GM12875 (cell line): ENCODE results near the gene GBE1.

Source experiments
- H3K4me3 ChIP-seq: one replicate; pipeline ENCODE4 v1.5.1; 2011; ENCODE audit warnings: low read depth, low read length, control low read depth
- CTCF ChIP-seq: IDR thresholded peaks from 2 replicates; pipeline ENCODE4 v1.5.1; 2011; ENCODE audit warnings: low read depth, mild to moderate bottlenecking, control low read depth, inconsistent platforms, low read length, moderate library complexity, borderline replicate concordance; ENCODE audit not compliant: insufficient read depth

Gene GBE1

GRCh38 chr3:81451140-81451539, 310.3 kb downstream of the GBE1 start:
- H3K4me3 ChIP-seq: no peak overlapping the region
- no peak for TF ChIP-seq CTCF

GRCh38 chr3:81446806-81447205, 314.6 kb downstream of the GBE1 start:
- TF ChIP-seq CTCF: no peak
- no peak overlapping the region for H3K4me3 ChIP-seq

- no peak for TF ChIP-seq CTCF
Measured at GRCh38 chr3:81445712-81446111, 315.7 kb downstream of the GBE1 start.

GRCh38 chr3:81444817-81445460, 316.5 kb downstream of the GBE1 start:
- TF ChIP-seq CTCF: no peak
- H3K4me3 ChIP-seq: no peak overlapping the region

More at GRCh38 chr3:81445712-81446111, 315.7 kb downstream of the GBE1 start:
- H3K4me3 ChIP-seq: no peak overlapping the region

GRCh38 chr3:81443958-81444357, 317.5 kb downstream of the GBE1 start:
- TF ChIP-seq CTCF: no peak
- H3K4me3 ChIP-seq: no peak overlapping the region

GRCh38 chr3:81443457-81443782, 318.0 kb downstream of the GBE1 start:
- TF ChIP-seq CTCF: no peak

GRCh38 chr3:81442758-81443456, 318.5 kb downstream of the GBE1 start:
- no peak overlapping the region for H3K4me3 ChIP-seq
- TF ChIP-seq CTCF: no peak

More at GRCh38 chr3:81443457-81443782, 318.0 kb downstream of the GBE1 start:
- H3K4me3 ChIP-seq: no peak overlapping the region
